PC-3 (cell line): ENCODE data around the gene MUC6.

Experiments
- EZH2 ChIP-seq: fragments of 300-600 bp; sonication (generic); IDR thresholded peaks from one replicate; pipeline ENCODE4 v1.6.1; 2017; ENCODE audit warnings: antibody characterized with exemption, mild to moderate bottlenecking, low read length; ENCODE audit not compliant: unreplicated experiment
- EZH2phosphoT487 ChIP-seq: fragments of 300-600 bp; sonication (generic); IDR thresholded peaks from 2 replicates; pipeline ENCODE4 v1.6.1; 2018; ENCODE audit warnings: mild to moderate bottlenecking, antibody characterized with exemption, low read length, borderline replicate concordance
- TF ChIP-seq, protein P1 (sequence below): fragments of 300-600 bp; sonication (generic); conservative IDR thresholded peaks from 2 replicates; pipeline ENCODE4 v1.5.1; 2017; ENCODE audit warnings: antibody characterized with exemption, low read depth, mild to moderate bottlenecking, low read length

DNA sequence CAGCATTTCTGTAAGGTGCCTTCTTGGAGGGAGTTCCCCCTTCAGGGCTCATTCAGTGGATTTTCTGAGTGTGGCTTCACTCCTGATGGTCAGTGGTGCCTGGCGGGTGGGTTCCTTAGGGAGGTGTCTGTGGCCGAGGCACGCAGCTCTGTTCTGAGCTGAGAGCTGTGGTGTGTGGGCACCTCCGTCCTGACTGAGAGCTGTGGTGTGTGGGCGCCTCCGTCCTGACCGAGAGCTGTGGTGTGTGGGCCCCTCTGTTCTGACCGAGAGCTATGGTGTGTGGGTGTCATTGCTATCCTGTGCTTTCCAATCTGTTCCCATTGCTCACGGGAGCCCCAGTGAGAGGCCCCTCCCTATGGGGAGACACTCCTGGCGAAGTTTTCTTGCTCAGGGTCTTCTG, 39.8 kb downstream of the MUC6 start:
- TF ChIP-seq, protein P1, sequence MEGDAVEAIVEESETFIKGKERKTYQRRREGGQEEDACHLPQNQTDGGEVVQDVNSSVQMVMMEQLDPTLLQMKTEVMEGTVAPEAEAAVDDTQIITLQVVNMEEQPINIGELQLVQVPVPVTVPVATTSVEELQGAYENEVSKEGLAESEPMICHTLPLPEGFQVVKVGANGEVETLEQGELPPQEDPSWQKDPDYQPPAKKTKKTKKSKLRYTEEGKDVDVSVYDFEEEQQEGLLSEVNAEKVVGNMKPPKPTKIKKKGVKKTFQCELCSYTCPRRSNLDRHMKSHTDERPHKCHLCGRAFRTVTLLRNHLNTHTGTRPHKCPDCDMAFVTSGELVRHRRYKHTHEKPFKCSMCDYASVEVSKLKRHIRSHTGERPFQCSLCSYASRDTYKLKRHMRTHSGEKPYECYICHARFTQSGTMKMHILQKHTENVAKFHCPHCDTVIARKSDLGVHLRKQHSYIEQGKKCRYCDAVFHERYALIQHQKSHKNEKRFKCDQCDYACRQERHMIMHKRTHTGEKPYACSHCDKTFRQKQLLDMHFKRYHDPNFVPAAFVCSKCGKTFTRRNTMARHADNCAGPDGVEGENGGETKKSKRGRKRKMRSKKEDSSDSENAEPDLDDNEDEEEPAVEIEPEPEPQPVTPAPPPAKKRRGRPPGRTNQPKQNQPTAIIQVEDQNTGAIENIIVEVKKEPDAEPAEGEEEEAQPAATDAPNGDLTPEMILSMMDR = no peak
- TF ChIP-seq EZH2 (no peak), EZH2phosphoT487 (no peak)
